Gastrocnemius medialis (tissue), 4 donors: ENCODE results near the gene RBPJ.

Experiments used
- POLR2A ChIP-seq, 2 donors: fragments of 450-650 bp; IDR thresholded peaks; one replicate each; pipeline ENCODE4 v1.6.1; 2017; ENCODE audit warnings: antibody characterized with exemption in 2 of 2, mild to moderate bottlenecking in 2 of 2, moderate library complexity in 2 of 2
- TF ChIP-seq, protein P1 (sequence below), 5 experiments: fragments of 450-650 bp in 3 of 5; fragments of 200-600 bp in 2 of 5; sonication (generic) in 2 of 5; IDR thresholded peaks in 4 of 5; conservative IDR thresholded peaks in 1 of 5; 1 replicate in 4 of 5; 2 replicates in 1 of 5; pipeline ENCODE4 v1.5.1; 2016 to 2019; ENCODE audit warnings: antibody characterized with exemption in 5 of 5, mild to moderate bottlenecking in 3 of 5, moderate library complexity in 3 of 5

DNA sequence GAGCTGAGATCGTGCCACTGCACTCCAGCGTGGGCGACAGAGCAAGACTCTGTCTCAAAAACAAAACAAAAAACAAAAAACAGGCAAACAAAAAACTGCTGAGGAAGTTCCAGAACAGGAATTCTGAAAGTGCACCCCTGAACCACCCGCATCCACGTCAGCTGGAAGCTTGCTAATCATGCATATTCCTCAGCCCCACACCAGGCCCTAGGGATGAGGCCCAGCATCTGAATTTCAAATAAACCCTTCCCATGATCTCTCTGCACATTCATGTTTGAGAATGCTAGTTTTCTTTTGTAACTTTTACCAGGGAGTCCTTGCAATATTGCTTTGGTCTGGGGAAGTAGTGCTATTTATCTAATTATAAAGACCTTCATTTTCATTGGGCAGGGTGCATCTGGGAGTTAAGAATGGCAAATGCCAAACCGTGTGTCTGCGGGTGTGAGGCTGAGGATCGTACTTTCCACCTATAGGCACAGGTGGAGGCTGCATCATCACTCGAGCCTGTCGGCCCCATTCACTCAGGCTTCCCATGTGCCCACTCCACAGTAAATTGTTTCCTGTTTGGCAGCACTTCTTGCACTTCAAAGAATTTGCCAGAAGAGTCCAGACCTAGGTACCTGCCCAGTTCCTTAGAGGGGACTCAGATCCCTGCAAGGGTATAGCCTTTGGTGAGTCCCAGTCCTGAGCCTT, 145.9 kb downstream of the RBPJ start:
- TF ChIP-seq, protein P1, sequence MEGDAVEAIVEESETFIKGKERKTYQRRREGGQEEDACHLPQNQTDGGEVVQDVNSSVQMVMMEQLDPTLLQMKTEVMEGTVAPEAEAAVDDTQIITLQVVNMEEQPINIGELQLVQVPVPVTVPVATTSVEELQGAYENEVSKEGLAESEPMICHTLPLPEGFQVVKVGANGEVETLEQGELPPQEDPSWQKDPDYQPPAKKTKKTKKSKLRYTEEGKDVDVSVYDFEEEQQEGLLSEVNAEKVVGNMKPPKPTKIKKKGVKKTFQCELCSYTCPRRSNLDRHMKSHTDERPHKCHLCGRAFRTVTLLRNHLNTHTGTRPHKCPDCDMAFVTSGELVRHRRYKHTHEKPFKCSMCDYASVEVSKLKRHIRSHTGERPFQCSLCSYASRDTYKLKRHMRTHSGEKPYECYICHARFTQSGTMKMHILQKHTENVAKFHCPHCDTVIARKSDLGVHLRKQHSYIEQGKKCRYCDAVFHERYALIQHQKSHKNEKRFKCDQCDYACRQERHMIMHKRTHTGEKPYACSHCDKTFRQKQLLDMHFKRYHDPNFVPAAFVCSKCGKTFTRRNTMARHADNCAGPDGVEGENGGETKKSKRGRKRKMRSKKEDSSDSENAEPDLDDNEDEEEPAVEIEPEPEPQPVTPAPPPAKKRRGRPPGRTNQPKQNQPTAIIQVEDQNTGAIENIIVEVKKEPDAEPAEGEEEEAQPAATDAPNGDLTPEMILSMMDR (IDR thresholded peaks at IDR 0.05 in 4 of 5, conservative IDR thresholded peaks at IDR 0.05 in 1 of 5): no peak
- TF ChIP-seq POLR2A (IDR thresholded peaks at IDR 0.05): no peak
